AG04449 (cell line): ENCODE data around the gene KCP.

Source experiments
- CTCF ChIA-PET: fragments of 350-600 bp; formaldehyde crosslinking; extraction: SDS; loops from one replicate; lab custom pipeline; 2021; ENCODE audit warnings: antibody characterized with exemption; lab: Yijun Ruan, JAX
- POLR2A ChIA-PET: fragments of 400-600, 350-600 bp; formaldehyde crosslinking; extraction: SDS; loops from one replicate; lab custom pipeline; 2020; ENCODE audit warnings: antibody characterized with exemption, inconsistent platforms; lab: Yijun Ruan, JAX
- DNase-seq: peaks from one replicate; pipeline ENCODE4 v3.0.0-alpha.2; 2010; ENCODE audit warnings: low read depth, low spot score
- H3K4me3 ChIP-seq: 2 replicates; pipeline ENCODE4 v1.5.1; 2011; ENCODE audit warnings: low read depth, mild to moderate bottlenecking, control low read depth, low read length
- TF ChIP-seq, protein P1 (sequence below): IDR thresholded peaks from one replicate; pipeline ENCODE4 v1.5.1; 2011; ENCODE audit warnings: mild to moderate bottlenecking, moderate library complexity, low read length, control low read depth, inconsistent platforms; ENCODE audit not compliant: insufficient read depth; ENCODE audit errors: missing control alignments

Gene KCP

DNA sequence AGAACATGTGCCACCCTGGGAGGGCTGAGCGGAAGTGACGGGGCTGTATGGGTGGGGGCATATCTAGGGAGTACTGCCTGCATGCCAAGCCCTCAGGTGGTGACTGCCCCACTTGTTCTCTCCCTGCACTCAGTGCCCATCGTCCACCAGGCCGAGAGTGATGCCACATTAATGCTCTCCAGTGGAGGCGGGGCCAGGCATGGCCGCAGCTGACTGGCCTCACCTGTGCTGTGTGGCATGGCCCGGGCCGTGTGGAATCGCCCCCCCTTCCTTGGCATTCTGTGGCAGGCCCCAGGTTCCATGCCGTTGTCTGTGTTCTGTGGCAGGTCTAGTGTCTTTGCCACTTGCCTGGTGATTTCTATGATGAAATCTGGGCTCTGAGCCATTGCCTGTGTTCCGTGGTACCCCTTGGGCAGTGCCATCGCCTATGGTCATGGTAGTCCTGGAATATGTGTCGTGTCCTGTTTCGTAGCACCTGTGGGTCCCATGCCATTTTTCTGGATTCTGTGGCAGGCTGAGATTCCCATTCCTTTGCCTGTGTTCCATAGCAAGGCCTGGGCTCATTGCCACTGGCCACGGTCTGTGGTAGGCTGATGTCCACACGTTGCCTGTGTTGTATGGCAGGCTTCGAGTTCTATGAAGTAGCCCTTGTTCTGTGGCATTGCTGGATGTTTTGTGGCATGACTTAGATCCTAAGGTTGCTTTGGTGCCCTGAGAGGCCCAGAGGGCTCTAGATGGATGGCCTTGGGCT, 71.4 kb downstream of the KCP start:
- TF ChIP-seq, protein P1, sequence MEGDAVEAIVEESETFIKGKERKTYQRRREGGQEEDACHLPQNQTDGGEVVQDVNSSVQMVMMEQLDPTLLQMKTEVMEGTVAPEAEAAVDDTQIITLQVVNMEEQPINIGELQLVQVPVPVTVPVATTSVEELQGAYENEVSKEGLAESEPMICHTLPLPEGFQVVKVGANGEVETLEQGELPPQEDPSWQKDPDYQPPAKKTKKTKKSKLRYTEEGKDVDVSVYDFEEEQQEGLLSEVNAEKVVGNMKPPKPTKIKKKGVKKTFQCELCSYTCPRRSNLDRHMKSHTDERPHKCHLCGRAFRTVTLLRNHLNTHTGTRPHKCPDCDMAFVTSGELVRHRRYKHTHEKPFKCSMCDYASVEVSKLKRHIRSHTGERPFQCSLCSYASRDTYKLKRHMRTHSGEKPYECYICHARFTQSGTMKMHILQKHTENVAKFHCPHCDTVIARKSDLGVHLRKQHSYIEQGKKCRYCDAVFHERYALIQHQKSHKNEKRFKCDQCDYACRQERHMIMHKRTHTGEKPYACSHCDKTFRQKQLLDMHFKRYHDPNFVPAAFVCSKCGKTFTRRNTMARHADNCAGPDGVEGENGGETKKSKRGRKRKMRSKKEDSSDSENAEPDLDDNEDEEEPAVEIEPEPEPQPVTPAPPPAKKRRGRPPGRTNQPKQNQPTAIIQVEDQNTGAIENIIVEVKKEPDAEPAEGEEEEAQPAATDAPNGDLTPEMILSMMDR, result no peak
- POLR2A ChIA-PET, result no interaction called here
- CTCF ChIA-PET, result interaction anchor here (1.2 to 8.4 kb wide), 2 partner anchors 11 to 22 kb away, joined by 3 to 48 read pairs; partner anchors contain the start of gene ATP6V1F
- DNase-seq, result no peak
- H3K4me3 ChIP-seq, result no peak overlapping the region

DNA sequence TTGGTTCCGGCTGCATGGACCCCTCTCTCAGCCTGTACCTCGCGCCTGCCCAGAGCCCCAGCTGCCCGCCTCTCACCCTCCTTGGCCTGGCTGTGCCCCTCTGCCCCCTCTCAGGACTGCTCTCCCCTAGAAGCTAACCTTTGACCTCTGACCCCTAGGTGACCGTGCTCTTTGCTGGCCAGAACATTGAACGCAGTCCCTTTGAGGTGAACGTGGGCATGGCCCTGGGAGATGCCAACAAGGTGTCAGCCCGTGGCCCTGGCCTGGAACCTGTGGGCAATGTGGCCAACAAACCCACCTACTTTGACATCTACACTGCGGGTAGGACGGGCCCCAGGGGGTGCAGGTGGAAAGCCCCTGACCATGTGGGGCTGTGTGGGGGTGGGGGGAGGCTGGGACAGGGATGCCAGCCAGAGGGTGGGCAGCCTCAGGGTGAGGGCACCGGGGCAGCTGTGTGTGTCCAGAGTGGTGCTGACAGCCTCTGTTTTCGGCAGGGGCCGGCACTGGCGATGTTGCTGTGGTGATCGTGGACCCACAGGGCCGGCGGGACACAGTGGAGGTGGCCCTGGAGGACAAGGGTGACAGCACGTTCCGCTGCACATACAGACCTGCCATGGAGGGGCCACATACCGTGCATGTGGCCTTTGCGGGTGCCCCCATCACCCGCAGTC, 72.3 kb downstream of the KCP start:
- no peak overlapping the region for H3K4me3 ChIP-seq
- POLR2A ChIA-PET, result no interaction called here
- TF ChIP-seq, protein P1, result no peak
- DNase-seq, result no peak
- CTCF ChIA-PET, result interaction anchor here (8.4 kb wide), 1 partner anchor 23 kb away, joined by 48 read pairs; the partner anchor contains the start of gene ATP6V1F

DNA sequence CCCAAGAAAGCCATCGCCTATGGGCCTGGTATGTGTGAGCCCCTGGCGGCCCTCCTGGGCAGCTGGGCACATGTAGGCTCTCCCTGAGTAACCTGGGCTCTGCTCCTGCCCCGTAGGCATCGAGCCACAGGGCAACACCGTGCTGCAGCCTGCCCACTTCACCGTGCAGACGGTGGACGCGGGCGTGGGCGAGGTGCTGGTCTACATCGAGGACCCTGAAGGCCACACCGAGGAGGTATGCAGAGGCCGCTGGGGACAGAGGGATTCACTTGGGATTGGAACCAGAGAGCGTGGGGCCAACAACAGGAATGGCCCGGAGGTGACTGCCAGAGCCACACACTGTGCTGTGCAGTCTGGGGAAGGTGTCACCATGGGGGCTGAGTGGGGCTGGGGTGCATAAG, 73.0 kb downstream of the KCP start:
- ChIA-PET POLR2A (no interaction called here), CTCF (no interaction called here)
- no peak overlapping the region for H3K4me3 ChIP-seq
- DNase-seq, result no peak
- TF ChIP-seq, protein P1, result no peak

DNA sequence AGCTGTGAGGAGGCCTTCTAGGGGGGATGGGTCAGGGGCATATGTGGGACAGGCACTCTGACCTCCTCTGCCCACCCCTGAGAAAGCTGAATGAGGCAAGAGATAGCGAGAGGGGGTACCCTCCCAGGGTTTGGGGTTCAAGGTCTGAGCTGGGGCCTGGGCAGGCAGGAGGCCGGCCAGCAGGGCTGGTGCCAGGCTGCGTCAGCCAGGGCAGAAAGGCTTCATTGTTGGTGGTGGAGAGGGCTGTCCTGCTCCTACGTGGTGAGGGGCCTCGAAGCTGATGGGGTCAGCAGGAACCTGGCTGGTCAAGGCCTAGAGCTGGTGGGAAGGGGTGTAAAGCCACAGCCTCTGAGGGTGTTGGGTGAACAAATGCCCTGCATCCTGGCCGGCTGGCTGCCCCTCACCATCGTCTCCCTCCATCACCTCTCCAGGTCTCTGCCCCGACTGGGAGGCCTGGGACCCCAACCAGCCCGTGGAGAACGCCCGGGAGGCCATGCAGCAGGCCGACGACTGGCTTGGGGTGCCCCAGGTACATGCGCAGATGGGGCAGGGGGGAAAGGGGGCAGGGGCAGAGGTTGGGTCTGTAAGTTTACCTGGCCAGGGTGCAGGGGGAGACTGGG, 73.7 kb downstream of the KCP start:
- H3K4me3 ChIP-seq, result no peak overlapping the region
- CTCF ChIA-PET, result interaction anchor here (2.4 kb wide), 1 partner anchor 46 kb away, joined by 9 read pairs; no protein-coding TSS in a partner anchor
- POLR2A ChIA-PET, result interaction anchor here (1.1 to 1.7 kb wide), 5 partner anchors 9 to 98 kb away, joined by 3 to 6 read pairs (median 4); partner anchors contain the start of genes ATP6V1F and CALU
- no peak for DNase-seq
- TF ChIP-seq, protein P1, result no peak

DNA sequence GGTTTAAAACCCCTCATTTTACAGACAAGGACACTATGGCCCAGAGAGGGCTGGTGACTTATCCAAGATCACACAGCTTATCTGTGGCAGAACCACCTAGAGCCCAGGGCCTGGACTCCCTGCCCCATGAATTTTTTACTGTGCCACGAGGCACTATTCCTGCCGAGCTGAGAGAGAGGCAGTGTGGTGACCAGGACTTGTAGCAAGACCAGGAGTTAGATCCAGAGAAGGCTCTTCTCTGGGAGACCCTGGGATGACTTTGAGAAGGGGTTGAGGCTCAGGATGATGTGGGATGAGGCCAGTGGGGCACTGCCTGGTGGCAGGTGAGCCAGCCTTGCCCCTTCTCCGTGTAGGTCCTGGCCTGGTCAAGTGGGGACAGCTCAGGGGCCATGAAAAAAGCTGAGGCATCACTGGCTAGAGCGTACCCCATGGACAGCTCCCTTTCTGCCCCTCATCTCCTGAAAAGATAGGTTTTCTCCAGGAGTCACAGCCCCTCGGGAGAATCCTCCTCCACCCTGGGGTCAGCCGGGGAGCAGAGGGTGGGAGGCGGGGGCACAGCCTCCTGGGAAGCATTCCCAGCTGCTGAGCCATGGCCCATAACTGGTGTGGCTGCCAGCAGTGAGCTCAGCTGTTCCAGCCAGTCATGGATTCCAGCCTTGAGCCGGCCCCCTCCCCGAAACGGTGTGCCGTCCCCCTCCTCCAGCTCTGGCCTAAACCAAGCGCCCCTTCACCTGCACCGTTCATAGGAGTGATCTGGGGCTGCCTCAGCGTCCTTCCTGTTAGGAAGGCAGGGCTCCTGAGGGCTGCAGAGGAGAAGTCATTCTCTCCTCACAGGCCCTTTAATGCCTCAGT, 74.5 kb downstream of the KCP start:
- DNase-seq, result no peak
- TF ChIP-seq, protein P1, result no peak
- ChIA-PET CTCF (interaction anchor here (1.1 to 2.4 kb wide), 3 partner anchors 15 to 55 kb away, joined by 3 to 9 read pairs (median 4); no protein-coding TSS in a partner anchor), POLR2A (interaction anchor here (1.1 to 1.7 kb wide), 5 partner anchors 8 to 97 kb away, joined by 3 to 6 read pairs (median 4); partner anchors contain the start of genes ATP6V1F and CALU)
- H3K4me3 ChIP-seq, result no peak overlapping the region
